DOHH2 (cell line): Measurements from ENCODE around the gene MAGEB2.
"Not testable (repeated sequence)": the region's sequence is repeated elsewhere in the genome, so short reads cannot be mapped to it uniquely, and the experiment has no call there.

Experiments used
- H3F3A ChIP-seq: fragments of 200-600 bp; sonication (generic), shearing (Covaris generic); 2 replicates; pipeline ENCODE4 v1.6.0; 2016; ENCODE audit warnings: antibody characterized with exemption, mild to moderate bottlenecking; ENCODE audit not compliant: control insufficient read depth, insufficient read depth
- H3K27ac ChIP-seq: fragments of 200-600 bp; sonication (generic); 2 replicates; pipeline ENCODE4 v1.5.1; 2014; ENCODE audit warnings: low read depth, mild to moderate bottlenecking, low read length, moderate library complexity
- H3K27me3 ChIP-seq: fragments of 200-600 bp; sonication (generic); 2 replicates; pipeline ENCODE4 v1.6.1; 2014; ENCODE audit warnings: mild to moderate bottlenecking, low read length, mixed read lengths; ENCODE audit not compliant: control insufficient read depth
- H3K36me3 ChIP-seq: fragments of 200-600 bp; sonication (generic); 2 replicates; pipeline ENCODE4 v1.6.1; 2014; ENCODE audit warnings: mild to moderate bottlenecking, low read length, moderate library complexity, mixed read lengths; ENCODE audit not compliant: control insufficient read depth
- H3K4me1 ChIP-seq: fragments of 200-600 bp; sonication (generic); 2 replicates; pipeline ENCODE4 v1.6.1; 2014; ENCODE audit warnings: mild to moderate bottlenecking, low read length, mixed read lengths; ENCODE audit not compliant: control insufficient read depth
- H3K4me2 ChIP-seq: fragments of 200-600 bp; sonication (generic); 2 replicates; pipeline ENCODE4 v1.6.0; 2014; ENCODE audit warnings: mild to moderate bottlenecking, low read length, moderate library complexity
- H3K4me3 ChIP-seq: fragments of 200-600 bp; sonication (generic); 2 replicates; pipeline ENCODE4 v1.5.1; 2014; ENCODE audit warnings: mild to moderate bottlenecking, low read length, mixed read lengths
- H3K79me2 ChIP-seq: fragments of 200-600 bp; sonication (generic); 2 replicates; pipeline ENCODE4 v1.6.1; 2014; ENCODE audit warnings: mild to moderate bottlenecking, low read length, mixed read lengths; ENCODE audit not compliant: control insufficient read depth
- H3K9me2 ChIP-seq: fragments of 200-600 bp; sonication (generic); replicated peaks from 2 replicates; pipeline ENCODE4 v1.6.1; 2014; ENCODE audit warnings: mild to moderate bottlenecking, low read length, mixed read lengths; ENCODE audit not compliant: control insufficient read depth
- H3K9me3 ChIP-seq: fragments of 200-600 bp; sonication (generic); 2 replicates; pipeline ENCODE4 v1.6.1; 2014; ENCODE audit warnings: antibody characterized with exemption, low read length, mixed read lengths; ENCODE audit not compliant: control insufficient read depth, insufficient read depth
- H4K20me1 ChIP-seq: fragments of 200-600 bp; sonication (generic); 2 replicates; pipeline ENCODE4 v1.6.0; 2014; ENCODE audit warnings: low read depth, mild to moderate bottlenecking, antibody characterized with exemption, low read length, moderate library complexity; ENCODE audit not compliant: control insufficient read depth, insufficient read depth
- CTCF ChIP-seq: fragments of 200-600 bp; sonication (generic); IDR thresholded peaks from one replicate; pipeline ENCODE4 v1.5.1; 2014; ENCODE audit warnings: antibody characterized with exemption, mild to moderate bottlenecking, low read depth, low read length; ENCODE audit not compliant: poor library complexity, severe bottlenecking
- EZH2phosphoT487 ChIP-seq: fragments of 200-600 bp; sonication (generic); IDR thresholded peaks from 2 replicates; pipeline ENCODE4 v1.6.1; 2017; ENCODE audit warnings: borderline replicate concordance, mild to moderate bottlenecking, antibody characterized with exemption, low read length, moderate library complexity, mixed read lengths

Gene MAGEB2

DNA sequence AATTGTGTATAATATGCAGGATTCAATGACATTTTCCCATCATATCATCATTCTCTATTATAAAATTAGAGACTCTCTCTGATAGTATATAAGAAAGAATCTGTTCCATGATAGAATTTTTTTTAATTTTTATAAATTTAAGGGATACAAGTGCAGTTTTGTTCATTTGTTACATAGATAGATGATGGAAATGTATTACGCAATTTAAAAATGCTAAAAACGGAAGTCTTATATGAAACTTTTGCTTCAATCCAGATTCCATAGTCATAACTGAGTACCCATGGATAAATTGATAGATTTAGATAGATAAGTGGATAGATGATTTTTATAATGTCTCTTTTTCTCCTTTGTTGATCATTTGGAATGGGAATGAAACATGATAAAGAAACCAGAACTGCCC, 24.9 kb upstream of the MAGEB2 start:
- no peaks in the 10 kb centered on the region for H3K9me2 ChIP-seq
- no peak overlapping the region for H3K27ac ChIP-seq
- no peak overlapping the region for H3K4me3 ChIP-seq
- no peaks in the 10 kb centered on the region for H3K9me3 ChIP-seq
- H3K79me2 ChIP-seq = no peaks in the 10 kb centered on the region
- H3K4me2 ChIP-seq = no peak overlapping the region
- no peaks in the 10 kb centered on the region for H4K20me1 ChIP-seq
- H3K36me3 ChIP-seq = no peaks in the 10 kb centered on the region
- TF ChIP-seq EZH2phosphoT487 (no peak), CTCF (no peak)
- H3K4me1 ChIP-seq = no peaks in the 10 kb centered on the region
- H3F3A ChIP-seq = no peaks in the 10 kb centered on the region
- H3K27me3 ChIP-seq = no peaks in the 10 kb centered on the region

DNA sequence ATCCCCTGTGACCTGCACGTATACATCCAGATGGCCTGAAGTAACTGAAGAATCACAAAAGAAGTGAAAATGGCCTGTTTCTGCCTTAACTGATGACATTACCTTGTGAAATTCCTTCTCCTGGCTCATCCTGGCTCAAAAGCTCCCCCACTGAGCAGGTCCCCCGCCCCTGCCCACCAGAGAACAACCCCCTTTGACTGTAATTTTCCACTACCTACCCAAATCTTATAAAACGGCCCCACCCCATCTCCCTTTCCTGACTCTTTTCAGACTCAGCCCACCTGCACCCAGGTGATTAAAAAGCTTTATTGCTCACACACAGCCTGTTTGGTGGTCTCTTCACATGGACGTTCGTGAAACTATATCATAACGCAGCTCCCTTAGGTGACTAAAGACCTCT, 21.5 kb upstream of the MAGEB2 start:
- H3K27ac ChIP-seq, H3K9me2 ChIP-seq, H3K79me2 ChIP-seq, H3K4me2 ChIP-seq, H4K20me1 ChIP-seq, H3K4me1 ChIP-seq, H3K9me3 ChIP-seq, H3K27me3 ChIP-seq, H3K4me3 ChIP-seq, H3K36me3 ChIP-seq, H3F3A ChIP-seq: not testable (repeated sequence)

DNA sequence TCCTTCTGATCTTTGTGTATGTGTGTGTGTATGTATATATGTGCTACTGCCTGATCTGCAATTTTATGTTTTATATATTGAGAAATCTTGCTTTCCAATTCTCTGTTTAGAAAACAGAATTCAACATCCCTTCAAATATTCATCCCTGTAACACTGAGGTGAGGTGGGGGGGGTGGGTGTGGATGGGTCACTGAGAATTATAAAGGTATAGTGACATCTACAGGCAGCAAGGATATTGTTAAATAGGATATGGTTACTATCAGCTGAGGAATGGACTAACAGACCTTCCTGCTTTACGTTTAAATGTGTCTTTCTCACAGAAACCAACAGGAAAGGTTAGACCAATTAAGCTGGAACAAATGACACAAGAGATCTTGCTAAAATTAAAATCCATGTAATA, 19.0 kb upstream of the MAGEB2 start:
- no peaks in the 10 kb centered on the region for H3K9me2 ChIP-seq
- H3K27me3 ChIP-seq = no peaks in the 10 kb centered on the region
- H3K79me2 ChIP-seq = no peaks in the 10 kb centered on the region
- H3K4me1 ChIP-seq = no peaks in the 10 kb centered on the region
- H4K20me1 ChIP-seq = no peaks in the 10 kb centered on the region
- no peaks in the 10 kb centered on the region for H3F3A ChIP-seq
- no peaks in the 10 kb centered on the region for H3K9me3 ChIP-seq
- no peak overlapping the region for H3K4me2 ChIP-seq
- no peak overlapping the region for H3K4me3 ChIP-seq
- TF ChIP-seq EZH2phosphoT487 = no peak
- peak; percentile 21 for TF ChIP-seq CTCF
- no peak overlapping the region for H3K27ac ChIP-seq
- H3K36me3 ChIP-seq = no peaks in the 10 kb centered on the region

DNA sequence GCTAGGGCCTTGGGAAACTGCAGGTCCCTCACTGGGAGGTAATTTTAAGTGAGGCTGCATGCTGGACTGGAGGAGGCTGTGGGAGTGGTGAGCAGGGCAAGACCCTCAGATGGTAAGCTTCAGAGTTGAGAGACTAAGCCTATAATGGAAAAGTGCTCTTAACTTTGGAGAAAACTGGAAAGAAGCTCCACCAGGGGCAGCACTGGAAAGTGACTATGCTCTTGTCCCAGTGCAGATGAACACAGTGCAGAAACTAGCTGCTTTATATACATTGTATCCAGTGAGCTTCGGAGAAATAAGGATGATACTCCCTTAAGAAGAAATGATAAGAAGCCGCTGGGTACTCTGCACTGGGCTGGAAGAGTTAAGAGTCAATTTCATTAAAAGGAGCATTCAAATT, 3.2 kb upstream of the MAGEB2 start:
- H3F3A ChIP-seq = no peaks in the 10 kb centered on the region
- TF ChIP-seq EZH2phosphoT487 (no peak), CTCF (no peak)
- no peaks in the 10 kb centered on the region for H4K20me1 ChIP-seq
- H3K9me3 ChIP-seq = no peaks in the 10 kb centered on the region
- no peak overlapping the region for H3K4me3 ChIP-seq
- H3K9me2 ChIP-seq = no peaks in the 10 kb centered on the region
- H3K27me3 ChIP-seq = no peaks in the 10 kb centered on the region
- H3K27ac ChIP-seq = no peak overlapping the region
- no peaks in the 10 kb centered on the region for H3K4me1 ChIP-seq
- H3K4me2 ChIP-seq = no peak overlapping the region
- no peaks in the 10 kb centered on the region for H3K36me3 ChIP-seq
- H3K79me2 ChIP-seq = no peaks in the 10 kb centered on the region
